Measurements from ENCODE around the gene MCC. TPM values are rescaled to one million over a fixed set of nuclear protein-coding genes. Genes with fewer than 3 reads are reported as not detected.

MCC gene
- total RNA-seq, 1 experiment from 2014 or later: 23.5 TPM

- no peak overlapping the region for H3K27ac Mint-ChIP-seq
- no peak overlapping the region for H3K4me3 Mint-ChIP-seq
- TF ChIP-seq TCF7 (CRISPR knock-in tag; IDR thresholded peaks at IDR 0.05; ENCODE audit: low read depth): no peak
- H3K27me3 Mint-ChIP-seq (ENCODE audit: low read depth): no peaks in the 10 kb centered on the region; the same call in 1 of the 2 replicates
- H3K4me1 Mint-ChIP-seq: no peaks in the 10 kb centered on the region
- ATAC-seq (no peak), DNase-seq (ENCODE audit: low spot score) (no peak)
- no peaks in the 10 kb centered on the region for H3K36me3 Mint-ChIP-seq
- ChIA-PET CTCF (no interaction called here), POLR2A (no interaction called here)
- H3K9me3 Mint-ChIP-seq: peaks cover 32% of the 10 kb centered on the region
Observed at GRCh38 chr5:113446358-113446927, 41.8 kb downstream of the MCC start.

GRCh38 chr5:113437111-113437510, 51.1 kb downstream of the MCC start:
- Mint-ChIP-seq H3K27ac (no peak overlapping the region), H3K4me3 (no peak overlapping the region), H3K9me3 (no peaks in the 10 kb centered on the region), H3K36me3 (no peaks in the 10 kb centered on the region), H3K4me1 (no peaks in the 10 kb centered on the region), H3K27me3 (ENCODE audit: low read depth) (no peaks in the 10 kb centered on the region)
- TF ChIP-seq E2F5 (CRISPR knock-in tag; IDR thresholded peaks at IDR 0.05): no peak
- no peak for TF ChIP-seq OVOL2 (CRISPR knock-in tag; IDR thresholded peaks at IDR 0.05; ENCODE audit: borderline replicate concordance)
- no peak for TF ChIP-seq ZNF219 (CRISPR knock-in tag; IDR thresholded peaks at IDR 0.05; ENCODE audit: borderline replicate concordance)
- TF ChIP-seq PRRX2 (CRISPR knock-in tag; IDR thresholded peaks at IDR 0.05): no peak
- no peak for TF ChIP-seq E2F1 (CRISPR knock-in tag; IDR thresholded peaks at IDR 0.05)
- TF ChIP-seq NR3C1 (CRISPR knock-in tag; conservative IDR thresholded peaks at IDR 0.05; ENCODE audit: low read depth): no peak
- TF ChIP-seq MAX (CRISPR knock-in tag; IDR thresholded peaks at IDR 0.05): no peak
- ATAC-seq: no peak
- ChIA-PET POLR2A (no interaction called here), CTCF (no interaction called here)
- no peak for DNase-seq (ENCODE audit: low spot score)

GRCh38 chr5:113435575-113435974, 52.7 kb downstream of the MCC start:
- ATAC-seq (no peak), DNase-seq (ENCODE audit: low spot score) (no peak)
- H3K36me3 Mint-ChIP-seq: no peaks in the 10 kb centered on the region
- POLR2A ChIA-PET: no interaction called here
- H3K27ac Mint-ChIP-seq: no peak overlapping the region
- H3K9me3 Mint-ChIP-seq: no peaks in the 10 kb centered on the region
- no peak overlapping the region for H3K4me3 Mint-ChIP-seq
- H3K4me1 Mint-ChIP-seq: no peaks in the 10 kb centered on the region
- CTCF ChIA-PET: no interaction called here
- TF ChIP-seq HMGA2 (CRISPR knock-in tag; IDR thresholded peaks at IDR 0.05) (no peak), MXD4 (CRISPR knock-in tag; IDR thresholded peaks at IDR 0.05; ENCODE audit: borderline replicate concordance) (no peak), JAZF1 (CRISPR knock-in tag; IDR thresholded peaks at IDR 0.05) (no peak), ZNF512 (CRISPR knock-in tag; IDR thresholded peaks at IDR 0.05; ENCODE audit: borderline replicate concordance) (no peak), RORB (CRISPR knock-in tag; IDR thresholded peaks at IDR 0.05) (no peak), USF2 (CRISPR knock-in tag; IDR thresholded peaks at IDR 0.05) (no peak), IRF2 (CRISPR knock-in tag; IDR thresholded peaks at IDR 0.05; ENCODE audit: borderline replicate concordance, low read depth) (no peak), ATF2 (CRISPR knock-in tag; IDR thresholded peaks at IDR 0.05; ENCODE audit: borderline replicate concordance, low read depth) (no peak), ETV6 (CRISPR knock-in tag; IDR thresholded peaks at IDR 0.05) (no peak)
- no peaks in the 10 kb centered on the region for H3K27me3 Mint-ChIP-seq (ENCODE audit: low read depth)
